ENCODE measurements around the gene UBE2F.

Gene UBE2F

GRCh38 chr2:237966565-237967462 lies at the start of gene UBE2F:
Gene UBE2F (plus strand): TSS chr2:237967014. CDS start chr2:237973108, 6,094 bp downstream.
- DNase-seq: peak; percentile 97

GRCh38 chr2:237917696-237918374 lies 49.0 kb upstream of the UBE2F start:
- DNase-seq: no peak

- DNase-seq: peak; percentile 22
These were observed 47.2 kb upstream of the UBE2F start for GRCh38 chr2:237919593-237919992.

GRCh38 chr2:237920673-237921072 lies 46.1 kb upstream of the UBE2F start:
- DNase-seq: no peak

- no peak for DNase-seq
These were observed 44.8 kb upstream of the UBE2F start for GRCh38 chr2:237921967-237922492.

GRCh38 chr2:237922641-237923361 lies 44.0 kb upstream of the UBE2F start:
- peak; percentile 61 for DNase-seq

- peak; percentile 87 for DNase-seq
These were observed 43.2 kb upstream of the UBE2F start for GRCh38 chr2:237923481-237924163.

GRCh38 chr2:237924164-237924534 lies 42.7 kb upstream of the UBE2F start:
- DNase-seq: no peak

GRCh38 chr2:237927135-237927534 lies 39.7 kb upstream of the UBE2F start:
- DNase-seq: no peak

GRCh38 chr2:237927986-237928385 lies 38.8 kb upstream of the UBE2F start:
- DNase-seq: no peak

GRCh38 chr2:237929979-237930378 lies 36.8 kb upstream of the UBE2F start:
- no peak for DNase-seq

- no peak for DNase-seq
These were observed 35.6 kb upstream of the UBE2F start for GRCh38 chr2:237931205-237931721.

GRCh38 chr2:237932731-237933131 lies 34.1 kb upstream of the UBE2F start:
- DNase-seq: no peak

GRCh38 chr2:237934186-237934585 lies 32.6 kb upstream of the UBE2F start:
- no peak for DNase-seq

- no peak for DNase-seq
These were observed 30.9 kb upstream of the UBE2F start for GRCh38 chr2:237935740-237936452.

GRCh38 chr2:237939251-237939650 lies 27.6 kb upstream of the UBE2F start:
- no peak for DNase-seq

GRCh38 chr2:237940828-237941227 lies 26.0 kb upstream of the UBE2F start:
- DNase-seq: no peak

GRCh38 chr2:237941239-237941638 lies 25.6 kb upstream of the UBE2F start:
- no peak for DNase-seq

GRCh38 chr2:237942513-237942899 lies 24.3 kb upstream of the UBE2F start:
- peak; percentile 20 for DNase-seq

GRCh38 chr2:237943395-237944094 lies 23.3 kb upstream of the UBE2F start:
- DNase-seq: no peak

GRCh38 chr2:237944302-237944701 lies 22.5 kb upstream of the UBE2F start:
- no peak for DNase-seq
